ENCODE results near the gene ACAD9. TPM values are rescaled to one million over a fixed set of nuclear protein-coding genes. Genes with fewer than 3 reads are reported as not detected.
A peak's percentile ranks its signal among the peaks of the same experiment; 100 is the strongest.

ACAD9 gene
- total and polyA plus RNA-seq, 7 donors = 16.2 to 40.5 (median 32.3) TPM

- no peaks in the 10 kb centered on the region for H3K27me3 ChIP-seq
- no peaks in the 10 kb centered on the region for H3K9me3 ChIP-seq
- DNase-seq = no peak
- no peaks in the 10 kb centered on the region for H3K36me3 ChIP-seq
- H3K27ac ChIP-seq = peak overlapping the region; percentile 59 to 75 (median 70)
- peaks cover 0 to 16% (median 14%) of the 10 kb centered on the region in 4 donors for H3K4me1 ChIP-seq
- intact Hi-C loops (cut with DNase I) = loop anchor here (1.0 to 2.0 kb wide), 2 partner anchors 166 to 229 kb away; no protein-coding TSS in a partner anchor
- H3K4me3 ChIP-seq = no peak overlapping the region
- TF ChIP-seq POLR2AphosphoS5 (IDR thresholded peaks at IDR 0.05) (no peak), EP300 (IDR thresholded peaks at IDR 0.05) (no peak), POLR2A (IDR thresholded peaks at IDR 0.05) (no peak)
- TF ChIP-seq, protein P1, sequence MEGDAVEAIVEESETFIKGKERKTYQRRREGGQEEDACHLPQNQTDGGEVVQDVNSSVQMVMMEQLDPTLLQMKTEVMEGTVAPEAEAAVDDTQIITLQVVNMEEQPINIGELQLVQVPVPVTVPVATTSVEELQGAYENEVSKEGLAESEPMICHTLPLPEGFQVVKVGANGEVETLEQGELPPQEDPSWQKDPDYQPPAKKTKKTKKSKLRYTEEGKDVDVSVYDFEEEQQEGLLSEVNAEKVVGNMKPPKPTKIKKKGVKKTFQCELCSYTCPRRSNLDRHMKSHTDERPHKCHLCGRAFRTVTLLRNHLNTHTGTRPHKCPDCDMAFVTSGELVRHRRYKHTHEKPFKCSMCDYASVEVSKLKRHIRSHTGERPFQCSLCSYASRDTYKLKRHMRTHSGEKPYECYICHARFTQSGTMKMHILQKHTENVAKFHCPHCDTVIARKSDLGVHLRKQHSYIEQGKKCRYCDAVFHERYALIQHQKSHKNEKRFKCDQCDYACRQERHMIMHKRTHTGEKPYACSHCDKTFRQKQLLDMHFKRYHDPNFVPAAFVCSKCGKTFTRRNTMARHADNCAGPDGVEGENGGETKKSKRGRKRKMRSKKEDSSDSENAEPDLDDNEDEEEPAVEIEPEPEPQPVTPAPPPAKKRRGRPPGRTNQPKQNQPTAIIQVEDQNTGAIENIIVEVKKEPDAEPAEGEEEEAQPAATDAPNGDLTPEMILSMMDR (IDR thresholded peaks at IDR 0.05) = no peak
- WGBS, 2 donors = 69 to 86% methylated on average over 13 of the region's 13 CpGs
Observed at GRCh38 chr3:128846486-128846891, 32.9 kb upstream of the ACAD9 start.

DNA sequence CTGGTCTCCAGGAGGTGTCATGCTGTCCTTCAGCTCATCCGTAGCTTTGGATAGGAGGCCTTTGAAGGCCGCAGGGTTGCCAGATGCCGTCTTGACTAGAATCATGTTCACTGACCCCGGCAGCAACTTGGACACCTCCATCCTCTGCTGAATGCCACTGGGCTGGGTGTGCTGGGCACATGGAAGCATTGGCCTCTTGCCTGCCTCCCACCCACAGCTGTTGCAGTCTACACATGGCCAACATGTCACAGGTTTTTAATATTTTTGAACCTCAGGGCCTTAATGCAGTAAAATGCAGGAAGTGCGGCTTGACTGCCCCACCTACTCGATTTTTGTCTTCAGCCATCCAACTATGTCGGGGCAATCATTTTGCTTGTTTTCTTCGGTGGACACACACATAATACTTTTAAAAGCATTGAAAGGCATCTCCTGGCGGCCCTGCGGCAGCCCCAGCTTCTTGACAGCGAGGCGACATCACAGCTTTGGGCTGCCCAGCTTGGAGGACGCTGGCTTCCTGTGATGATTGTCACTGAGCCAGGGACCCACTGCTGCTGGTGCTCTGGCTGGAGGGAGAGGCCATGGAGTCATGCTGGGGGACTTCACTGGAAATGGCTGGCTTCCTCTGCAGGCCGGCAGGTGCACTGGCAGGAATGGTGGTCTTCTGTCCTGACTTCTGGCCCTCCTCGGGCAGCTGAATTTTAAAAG, 31.6 kb upstream of the ACAD9 start:
- DNase-seq = no peak
- intact Hi-C loops (cut with DNase I) = loop anchor here (2.0 kb wide), 1 partner anchor 167 kb away; no protein-coding TSS in a partner anchor
- H3K27me3 ChIP-seq = no peaks in the 10 kb centered on the region
- H3K27ac ChIP-seq = no peak overlapping the region
- H3K36me3 ChIP-seq = no peaks in the 10 kb centered on the region
- no peaks in the 10 kb centered on the region for H3K9me3 ChIP-seq
- WGBS, 2 donors = 91 to 95% methylated on average over 15 of the region's 15 CpGs
- no peak for TF ChIP-seq POLR2AphosphoS5 (IDR thresholded peaks at IDR 0.05)
- TF ChIP-seq EP300 (IDR thresholded peaks at IDR 0.05) = no peak
- TF ChIP-seq, protein P1 (IDR thresholded peaks at IDR 0.05) = no peak
- TF ChIP-seq POLR2A (IDR thresholded peaks at IDR 0.05) = no peak
- H3K4me1 ChIP-seq = peaks cover 0 to 16% (median 14%) of the 10 kb centered on the region in 4 donors
- H3K4me3 ChIP-seq = no peak overlapping the region

- intact Hi-C loops (cut with DNase I) = no loop called here
- WGBS, 2 donors = 94 to 95% methylated on average over 13 of the region's 13 CpGs
- peaks cover 0 to 16% (median 14%) of the 10 kb centered on the region in 4 donors for H3K4me1 ChIP-seq
Observed at GRCh38 chr3:128848936-128849335, 30.5 kb upstream of the ACAD9 start.

GRCh38 chr3:128849911-128850455, 29.4 kb upstream of the ACAD9 start:
- no peaks in the 10 kb centered on the region for H3K36me3 ChIP-seq
- no peak for DNase-seq
- H3K9me3 ChIP-seq = peaks cover 0 to 7% (median 0%) of the 10 kb centered on the region in 4 donors
- H3K27me3 ChIP-seq = no peaks in the 10 kb centered on the region
- H3K27ac ChIP-seq = no peak overlapping the region
- TF ChIP-seq EP300 (IDR thresholded peaks at IDR 0.05) = no peak
- no peak for TF ChIP-seq POLR2AphosphoS5 (IDR thresholded peaks at IDR 0.05)
- TF ChIP-seq POLR2A (IDR thresholded peaks at IDR 0.05) = no peak
- TF ChIP-seq, protein P1 (IDR thresholded peaks at IDR 0.05) = no peak
- intact Hi-C loops (cut with DNase I) = no loop called here
- H3K4me3 ChIP-seq = no peak overlapping the region
- peaks cover 0 to 15% (median 13%) of the 10 kb centered on the region in 4 donors for H3K4me1 ChIP-seq
- WGBS, 2 donors = 58 to 70% methylated on average over 11 of the region's 11 CpGs

More at GRCh38 chr3:128848936-128849335, 30.5 kb upstream of the ACAD9 start:
- TF ChIP-seq POLR2AphosphoS5 (IDR thresholded peaks at IDR 0.05) (no peak), EP300 (IDR thresholded peaks at IDR 0.05) (no peak), POLR2A (IDR thresholded peaks at IDR 0.05) (no peak)
- TF ChIP-seq, protein P1 (IDR thresholded peaks at IDR 0.05) = no peak
- no peak for DNase-seq
- Histone ChIP-seq H3K36me3 (no peaks in the 10 kb centered on the region), H3K9me3 (peaks cover 0 to under 1% (median 0%) of the 10 kb centered on the region in 4 donors), H3K27me3 (no peaks in the 10 kb centered on the region), H3K4me3 (no peak overlapping the region), H3K27ac (no peak overlapping the region)

Data from sigmoid colon (tissue), 7 donors.